Neural crest cell (in vitro differentiated cells): ENCODE data around the gene SPTAN1. TPM values are rescaled to one million over a fixed set of nuclear protein-coding genes. Genes with fewer than 3 reads are reported as not detected.
"Not testable (repeated sequence)": the region's sequence is repeated elsewhere in the genome, so short reads cannot be mapped to it uniquely, and the experiment has no call there.

Source experiments
- DNase-seq: peaks from one replicate; pipeline ENCODE4 v3.0.0; 2021; ENCODE audit warnings: low read depth, mixed read lengths, low spot score
- H3K27ac Mint-ChIP-seq: one replicate; pipeline ENCODE4 v1.8.0; 2021; ENCODE audit warnings: mild to moderate bottlenecking, mixed read lengths; ENCODE audit not compliant: unreplicated experiment
- H3K27me3 Mint-ChIP-seq: 2 replicates; pipeline ENCODE4 v1.8.0; 2021; ENCODE audit warnings: low read depth, mild to moderate bottlenecking, mixed read lengths
- H3K36me3 Mint-ChIP-seq: 2 replicates; pipeline ENCODE4 v1.8.0; 2021; ENCODE audit warnings: low read depth, mild to moderate bottlenecking, mixed read lengths
- H3K4me1 Mint-ChIP-seq: 2 replicates; pipeline ENCODE4 v1.8.0; 2021; ENCODE audit warnings: mixed read lengths
- H3K4me3 Mint-ChIP-seq: one replicate; pipeline ENCODE4 v1.8.0; 2021; ENCODE audit warnings: mild to moderate bottlenecking, mixed read lengths
- H3K9me3 Mint-ChIP-seq: 2 replicates; pipeline ENCODE4 v1.8.0; 2021; ENCODE audit warnings: mixed read lengths
- long read RNA-seq: library from polyadenylated mRNA; unstranded; transcript quantifications from one replicate; pipeline ENCODE4 v2.0.0, GENCODE V29; 2020
- total RNA-seq: library from RNA; stranded (reverse); gene quantifications from 2 replicates; pipeline ENCODE4 v1.2.1, GENCODE V29; 2021
- TF ChIP-seq, protein P1 (sequence below): fragments of 200-600 bp; sonication (generic); conservative IDR thresholded peaks from 2 replicates; pipeline ENCODE4 v1.5.0; 2021; ENCODE audit warnings: antibody characterized with exemption, mild to moderate bottlenecking

SPTAN1 gene
- total RNA-seq: 280 and 289 TPM in 2 replicates
- long read RNA-seq, partial matches to known transcripts: 63 of 71 reads
- long read RNA-seq, other reads (novel, unspliced or antisense): 7 of 71 reads

DNA sequence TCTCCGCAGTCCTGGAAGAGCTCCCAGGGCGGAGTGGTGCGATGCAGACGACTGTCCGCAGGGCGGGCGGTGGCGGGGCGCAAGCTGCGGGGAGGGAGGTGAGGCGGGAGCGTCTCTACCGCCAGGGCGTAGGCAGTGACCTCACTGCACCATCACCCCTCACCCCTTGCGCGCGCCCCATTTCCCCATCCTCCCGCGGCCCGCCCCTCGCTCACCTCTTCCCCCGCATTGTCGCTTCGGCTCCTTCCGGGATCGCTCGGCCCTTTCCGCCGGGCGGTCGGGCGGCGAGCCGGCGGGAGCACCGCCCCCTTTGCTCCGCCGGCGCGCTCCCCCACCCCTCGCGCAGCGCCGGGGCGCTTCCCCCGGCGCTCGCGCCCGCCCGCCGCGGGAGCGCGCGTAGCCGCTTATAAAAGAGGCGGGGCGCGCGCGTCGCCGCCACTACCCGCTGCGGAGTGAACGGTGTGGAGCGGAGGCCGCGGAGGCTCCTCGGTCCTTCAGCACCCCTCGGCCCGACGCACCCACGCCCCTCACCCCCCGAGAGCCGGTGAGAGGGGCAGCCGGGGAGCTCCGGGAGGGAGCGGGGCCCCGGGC is at the start of gene SPTAN1:
Gene SPTAN1, plus strand, starts transcription at position 435 of the 591 bp plus-strand sequence. CDS start 14,154 bp downstream, outside the sequence.
- H3K36me3 Mint-ChIP-seq: no peaks in the 10 kb centered on the region
- peaks cover 24% of the 10 kb centered on the region for H3K4me1 Mint-ChIP-seq
- peak; percentile 83 for DNase-seq
- H3K27me3 Mint-ChIP-seq: no peaks in the 10 kb centered on the region
- H3K4me3 Mint-ChIP-seq: peak within 1 kb of the TSS; percentile 95
- TF ChIP-seq, protein P1, sequence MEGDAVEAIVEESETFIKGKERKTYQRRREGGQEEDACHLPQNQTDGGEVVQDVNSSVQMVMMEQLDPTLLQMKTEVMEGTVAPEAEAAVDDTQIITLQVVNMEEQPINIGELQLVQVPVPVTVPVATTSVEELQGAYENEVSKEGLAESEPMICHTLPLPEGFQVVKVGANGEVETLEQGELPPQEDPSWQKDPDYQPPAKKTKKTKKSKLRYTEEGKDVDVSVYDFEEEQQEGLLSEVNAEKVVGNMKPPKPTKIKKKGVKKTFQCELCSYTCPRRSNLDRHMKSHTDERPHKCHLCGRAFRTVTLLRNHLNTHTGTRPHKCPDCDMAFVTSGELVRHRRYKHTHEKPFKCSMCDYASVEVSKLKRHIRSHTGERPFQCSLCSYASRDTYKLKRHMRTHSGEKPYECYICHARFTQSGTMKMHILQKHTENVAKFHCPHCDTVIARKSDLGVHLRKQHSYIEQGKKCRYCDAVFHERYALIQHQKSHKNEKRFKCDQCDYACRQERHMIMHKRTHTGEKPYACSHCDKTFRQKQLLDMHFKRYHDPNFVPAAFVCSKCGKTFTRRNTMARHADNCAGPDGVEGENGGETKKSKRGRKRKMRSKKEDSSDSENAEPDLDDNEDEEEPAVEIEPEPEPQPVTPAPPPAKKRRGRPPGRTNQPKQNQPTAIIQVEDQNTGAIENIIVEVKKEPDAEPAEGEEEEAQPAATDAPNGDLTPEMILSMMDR: peak; percentile 37
- H3K27ac Mint-ChIP-seq: peak within 1 kb of the TSS; percentile 98
- H3K9me3 Mint-ChIP-seq: no peaks in the 10 kb centered on the region

DNA sequence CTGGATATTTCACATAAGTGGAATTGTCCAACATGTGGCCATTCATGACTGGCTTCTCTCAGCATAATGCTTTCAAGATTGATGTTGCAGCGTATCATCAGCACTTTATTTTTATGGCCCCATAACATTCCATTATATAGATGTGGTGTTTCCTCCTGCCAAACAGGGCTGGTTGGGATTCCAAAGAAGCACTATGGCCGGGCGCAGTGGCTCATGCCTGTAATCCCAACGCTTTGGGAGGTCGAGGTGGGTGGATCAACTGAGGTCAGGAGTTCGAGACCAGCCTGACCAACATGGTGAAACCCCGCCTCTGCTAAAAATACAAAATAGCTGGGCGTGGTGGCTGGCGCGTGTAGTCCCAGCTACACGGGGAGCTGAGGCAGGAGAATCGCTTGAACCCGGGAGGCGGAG is 49.0 kb upstream of the SPTAN1 start:
- not testable (repeated sequence) for H3K9me3 Mint-ChIP-seq, H3K27me3 Mint-ChIP-seq, DNase-seq, H3K27ac Mint-ChIP-seq, H3K36me3 Mint-ChIP-seq
- peak overlapping the region; percentile 99 for H3K4me3 Mint-ChIP-seq
- H3K4me1 Mint-ChIP-seq: peaks cover 12% of the 10 kb centered on the region

DNA sequence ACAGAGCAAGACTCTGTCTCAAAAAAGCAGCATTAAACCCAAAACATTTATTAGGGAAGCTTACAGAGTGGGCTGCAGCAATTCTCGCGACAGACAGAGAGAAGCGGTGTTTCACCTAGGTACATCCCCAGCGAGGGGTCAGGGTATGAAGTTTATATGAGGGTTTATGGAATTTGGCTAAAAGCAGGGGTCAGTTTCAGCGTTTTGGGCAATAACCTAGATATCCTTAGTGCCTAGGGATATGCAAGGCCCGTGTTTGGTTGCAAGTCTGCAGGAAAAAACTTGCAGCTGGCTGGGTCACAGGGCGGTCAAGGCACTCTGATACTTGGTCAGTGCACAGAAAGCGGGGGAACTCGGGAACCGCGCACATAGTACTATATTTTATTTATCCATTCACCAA is 48.5 kb upstream of the SPTAN1 start:
- TF ChIP-seq, protein P1: no peak
- H3K36me3 Mint-ChIP-seq: no peaks in the 10 kb centered on the region
- no peaks in the 10 kb centered on the region for H3K27me3 Mint-ChIP-seq
- H3K4me3 Mint-ChIP-seq: peak overlapping the region; percentile 99
- no peak overlapping the region for H3K27ac Mint-ChIP-seq
- peaks cover 12% of the 10 kb centered on the region for H3K4me1 Mint-ChIP-seq
- no peak for DNase-seq
- no peaks in the 10 kb centered on the region for H3K9me3 Mint-ChIP-seq

DNA sequence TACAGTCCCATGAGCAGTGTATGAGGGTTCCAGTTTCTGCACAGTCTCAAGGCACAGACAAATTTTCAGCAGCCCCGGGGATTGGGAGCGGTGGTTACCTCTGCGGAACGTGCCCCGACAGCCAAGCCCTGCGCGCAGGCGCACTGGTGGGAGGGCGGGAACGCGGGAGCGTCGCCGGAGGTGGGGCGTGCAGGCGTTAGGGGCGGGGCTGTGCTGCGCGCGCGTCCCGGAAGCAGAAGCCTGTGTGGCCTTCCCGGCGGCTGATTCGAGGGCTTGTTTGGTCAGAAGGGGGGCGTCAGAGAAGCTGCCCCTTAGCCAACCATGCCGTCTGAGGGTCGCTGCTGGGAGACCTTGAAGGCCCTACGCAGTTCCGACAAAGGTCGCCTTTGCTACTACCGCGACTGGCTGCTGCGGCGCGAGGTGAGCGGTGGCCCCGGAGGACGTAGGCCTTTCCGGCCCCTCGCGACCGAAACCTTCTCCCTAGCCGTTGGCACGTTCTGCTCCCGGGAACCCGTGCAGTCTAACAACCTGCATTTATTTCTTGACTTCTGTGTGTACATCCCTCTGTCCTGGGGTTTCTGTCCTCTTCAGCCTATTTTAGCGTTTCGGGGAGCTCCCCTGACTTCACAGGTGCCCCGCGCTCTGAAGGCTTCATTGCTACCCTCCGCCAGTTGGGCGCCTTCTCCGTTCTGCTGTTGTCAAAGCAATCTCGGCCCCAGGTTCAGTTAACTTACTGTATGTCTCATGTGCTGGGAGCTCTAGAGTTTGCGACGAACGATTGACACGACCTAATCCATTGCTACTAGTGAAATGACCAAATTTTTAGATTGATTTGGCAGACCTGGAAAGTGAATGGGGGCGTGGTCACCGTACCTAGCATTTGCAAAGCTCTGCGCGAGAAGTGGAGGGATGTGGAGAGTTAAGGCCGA is 47.6 kb upstream of the SPTAN1 start, which contains the start of gene GLE1:
Gene GLE1, plus strand, starts transcription at position 235 of the 929 bp plus-strand sequence. Its CDS starts 87 bp downstream, at position 322.
- Mint-ChIP-seq H3K36me3 (no peaks in the 10 kb centered on the region), H3K9me3 (no peaks in the 10 kb centered on the region), H3K27me3 (no peaks in the 10 kb centered on the region), H3K4me3 (peak within 1 kb of the TSS; percentile 99), H3K27ac (peak within 1 kb of the TSS; percentile 99), H3K4me1 (peaks cover 12% of the 10 kb centered on the region)
- TF ChIP-seq, protein P1: no peak
- DNase-seq: peak; percentile 96

DNA sequence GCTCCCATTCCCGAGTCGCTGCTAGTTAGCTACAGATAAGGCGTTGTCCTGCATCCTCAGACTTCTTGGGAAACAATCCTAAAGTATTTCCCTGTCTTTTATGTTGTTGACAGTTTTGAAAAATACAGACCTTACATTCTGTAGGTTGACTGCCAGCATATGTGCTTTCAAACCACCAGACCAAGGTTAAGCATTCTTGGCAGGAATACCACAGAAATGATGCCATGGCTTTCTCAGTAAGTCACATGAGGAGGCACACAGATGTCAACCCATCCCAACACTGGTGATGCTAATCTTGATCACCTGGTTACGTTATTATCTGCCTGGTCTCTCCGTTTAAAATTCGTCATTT is 47.0 kb upstream of the SPTAN1 start:
- no peak for DNase-seq
- peak overlapping the region; percentile 99 for H3K27ac Mint-ChIP-seq
- no peaks in the 10 kb centered on the region for H3K36me3 Mint-ChIP-seq
- TF ChIP-seq, protein P1: no peak
- H3K4me3 Mint-ChIP-seq: peak overlapping the region; percentile 99
- H3K27me3 Mint-ChIP-seq: no peaks in the 10 kb centered on the region
- H3K4me1 Mint-ChIP-seq: peaks cover 12% of the 10 kb centered on the region
- no peaks in the 10 kb centered on the region for H3K9me3 Mint-ChIP-seq

DNA sequence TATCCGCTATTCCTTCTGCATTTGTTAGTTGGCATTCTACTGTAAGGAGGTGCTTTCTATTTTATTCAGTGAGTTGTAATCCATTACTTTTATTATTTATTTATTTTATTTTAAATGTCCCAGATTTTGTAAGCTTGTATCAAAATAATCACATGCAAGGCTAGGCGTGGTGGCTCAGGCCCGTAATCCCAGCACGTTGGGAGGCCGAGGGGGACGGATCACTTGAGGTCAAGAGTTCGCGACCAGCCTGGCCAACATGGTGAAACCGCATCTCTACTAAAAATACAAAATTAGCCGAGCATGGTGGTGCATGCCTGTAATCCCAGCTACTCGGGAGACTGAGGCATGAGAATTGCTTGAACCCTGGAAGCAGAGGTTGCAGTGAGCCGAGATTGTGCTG is 46.5 kb upstream of the SPTAN1 start:
- not testable (repeated sequence) for H3K9me3 Mint-ChIP-seq, DNase-seq, H3K36me3 Mint-ChIP-seq, H3K27me3 Mint-ChIP-seq, H3K27ac Mint-ChIP-seq
- peak overlapping the region; percentile 99 for H3K4me3 Mint-ChIP-seq
- peaks cover 12% of the 10 kb centered on the region for H3K4me1 Mint-ChIP-seq
